ENCODE data around the gene APBA3.

Gene APBA3

DNA sequence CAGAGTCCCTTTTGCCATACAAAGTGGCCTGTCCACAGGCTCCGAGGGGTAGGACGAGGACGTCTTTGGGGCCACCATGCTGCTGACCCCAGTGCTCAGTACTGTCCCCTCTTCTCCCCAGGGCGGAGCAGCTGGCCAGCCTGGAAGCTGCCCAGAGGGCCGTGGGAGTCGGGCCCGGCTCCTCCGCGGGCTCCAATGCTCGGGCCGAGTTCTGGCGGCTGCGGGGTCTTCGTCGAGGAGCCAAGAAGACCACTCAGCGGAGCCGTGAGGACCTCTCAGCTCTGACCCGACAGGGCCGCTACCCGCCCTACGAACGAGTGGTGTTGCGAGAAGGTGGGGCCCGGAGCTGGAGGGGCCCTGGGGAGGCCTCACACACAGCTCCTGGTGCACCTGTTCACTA is 21.1 kb downstream of the APBA3 start:
- DNase-seq (ENCODE audit: low read depth), result no peak
- TF ChIP-seq, protein P1, sequence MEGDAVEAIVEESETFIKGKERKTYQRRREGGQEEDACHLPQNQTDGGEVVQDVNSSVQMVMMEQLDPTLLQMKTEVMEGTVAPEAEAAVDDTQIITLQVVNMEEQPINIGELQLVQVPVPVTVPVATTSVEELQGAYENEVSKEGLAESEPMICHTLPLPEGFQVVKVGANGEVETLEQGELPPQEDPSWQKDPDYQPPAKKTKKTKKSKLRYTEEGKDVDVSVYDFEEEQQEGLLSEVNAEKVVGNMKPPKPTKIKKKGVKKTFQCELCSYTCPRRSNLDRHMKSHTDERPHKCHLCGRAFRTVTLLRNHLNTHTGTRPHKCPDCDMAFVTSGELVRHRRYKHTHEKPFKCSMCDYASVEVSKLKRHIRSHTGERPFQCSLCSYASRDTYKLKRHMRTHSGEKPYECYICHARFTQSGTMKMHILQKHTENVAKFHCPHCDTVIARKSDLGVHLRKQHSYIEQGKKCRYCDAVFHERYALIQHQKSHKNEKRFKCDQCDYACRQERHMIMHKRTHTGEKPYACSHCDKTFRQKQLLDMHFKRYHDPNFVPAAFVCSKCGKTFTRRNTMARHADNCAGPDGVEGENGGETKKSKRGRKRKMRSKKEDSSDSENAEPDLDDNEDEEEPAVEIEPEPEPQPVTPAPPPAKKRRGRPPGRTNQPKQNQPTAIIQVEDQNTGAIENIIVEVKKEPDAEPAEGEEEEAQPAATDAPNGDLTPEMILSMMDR (IDR thresholded peaks at IDR 0.05; ENCODE audit: low read depth, low read length, missing control alignments), result no peak
- H3K4me3 ChIP-seq (ENCODE audit: low read depth, low read length), result no peak overlapping the region

DNA sequence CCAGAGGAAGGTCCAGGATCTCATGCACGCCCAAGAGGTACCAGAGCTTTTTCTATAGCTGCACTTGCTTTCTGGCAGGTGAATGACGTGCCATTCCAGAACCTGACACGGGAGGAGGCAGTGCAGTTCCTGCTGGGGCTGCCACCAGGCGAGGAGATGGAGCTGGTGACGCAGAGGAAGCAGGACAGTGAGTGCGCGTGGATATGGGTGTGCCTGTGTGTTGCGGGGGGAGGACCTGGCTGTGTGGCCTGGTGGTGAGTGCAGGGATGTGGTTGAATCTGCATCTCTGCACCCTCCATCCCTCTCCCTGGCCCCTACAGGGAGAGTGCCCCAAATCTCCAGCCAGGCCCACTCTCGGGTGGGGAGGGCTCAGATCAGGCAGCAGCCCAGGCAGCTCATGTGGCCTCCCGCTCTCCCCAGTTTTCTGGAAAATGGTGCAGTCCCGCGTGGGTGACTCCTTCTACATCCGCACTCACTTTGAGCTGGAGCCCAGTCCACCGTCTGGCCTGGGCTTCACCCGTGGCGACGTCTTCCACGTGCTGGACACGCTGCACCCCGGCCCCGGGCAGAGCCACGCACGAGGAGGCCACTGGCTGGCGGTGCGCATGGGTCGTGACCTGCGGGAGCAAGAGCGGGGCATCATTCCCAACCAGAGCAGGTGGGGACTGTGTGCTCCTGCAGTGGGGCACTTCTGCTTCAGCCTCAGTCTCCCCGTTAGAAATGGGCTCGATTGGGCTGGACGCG is 22.8 kb downstream of the APBA3 start:
- H3K4me3 ChIP-seq (ENCODE audit: low read depth, low read length), result no peak overlapping the region
- no peak for DNase-seq (ENCODE audit: low read depth)
- TF ChIP-seq, protein P1 (IDR thresholded peaks at IDR 0.05; ENCODE audit: low read depth, low read length, missing control alignments), result no peak

DNA sequence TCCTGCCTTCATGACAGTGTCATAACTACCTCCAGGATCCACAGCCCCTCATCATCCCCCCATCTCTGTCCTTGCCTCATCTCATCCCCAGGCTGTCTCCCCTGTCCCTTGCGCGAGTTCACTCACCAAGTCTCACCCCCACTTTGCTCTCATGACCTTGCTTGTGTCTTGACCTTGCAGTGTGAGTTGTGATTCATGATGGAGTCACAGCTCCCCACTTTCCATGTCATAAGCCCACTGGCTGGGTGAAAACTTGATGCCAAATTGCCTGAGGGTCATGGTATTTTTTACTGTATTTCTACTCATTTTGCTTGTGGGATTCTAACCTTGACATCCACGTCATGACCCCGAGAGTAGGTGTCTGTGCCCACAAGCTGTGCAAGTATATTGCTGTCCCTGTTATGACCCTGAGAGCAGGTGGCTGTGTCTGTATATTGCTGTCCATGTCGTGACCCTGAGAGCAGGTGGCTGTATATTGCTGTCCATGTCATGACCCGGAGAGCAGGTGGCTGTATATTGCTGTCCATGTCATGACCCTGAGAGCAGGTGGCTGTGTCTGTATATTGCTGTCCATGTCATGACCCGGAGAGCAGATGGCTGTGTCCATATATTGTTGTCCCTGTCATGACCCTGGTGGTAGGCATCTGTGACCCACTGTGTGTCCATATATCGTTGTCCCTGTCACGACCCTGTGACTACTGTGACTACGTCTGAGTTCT is 23.8 kb downstream of the APBA3 start:
- no peak for DNase-seq (ENCODE audit: low read depth)
- TF ChIP-seq, protein P1 (IDR thresholded peaks at IDR 0.05; ENCODE audit: low read depth, low read length, missing control alignments), result no peak
- H3K4me3 ChIP-seq (ENCODE audit: low read depth, low read length), result no peak overlapping the region

GRCh38 chr19:3736106-3736724 is 25.3 kb downstream of the APBA3 start:
- DNase-seq (ENCODE audit: low read depth), result no peak
- TF ChIP-seq, protein P1 (IDR thresholded peaks at IDR 0.05; ENCODE audit: low read depth, low read length, missing control alignments), result no peak
- H3K4me3 ChIP-seq (ENCODE audit: low read depth, low read length), result no peak overlapping the region

- TF ChIP-seq, protein P1 (IDR thresholded peaks at IDR 0.05; ENCODE audit: low read depth, low read length, missing control alignments), result no peak
- DNase-seq (ENCODE audit: low read depth), result no peak
- no peak overlapping the region for H3K4me3 ChIP-seq (ENCODE audit: low read depth, low read length)
Observed at GRCh38 chr19:3734310-3734600, 27.2 kb downstream of the APBA3 start.

DNA sequence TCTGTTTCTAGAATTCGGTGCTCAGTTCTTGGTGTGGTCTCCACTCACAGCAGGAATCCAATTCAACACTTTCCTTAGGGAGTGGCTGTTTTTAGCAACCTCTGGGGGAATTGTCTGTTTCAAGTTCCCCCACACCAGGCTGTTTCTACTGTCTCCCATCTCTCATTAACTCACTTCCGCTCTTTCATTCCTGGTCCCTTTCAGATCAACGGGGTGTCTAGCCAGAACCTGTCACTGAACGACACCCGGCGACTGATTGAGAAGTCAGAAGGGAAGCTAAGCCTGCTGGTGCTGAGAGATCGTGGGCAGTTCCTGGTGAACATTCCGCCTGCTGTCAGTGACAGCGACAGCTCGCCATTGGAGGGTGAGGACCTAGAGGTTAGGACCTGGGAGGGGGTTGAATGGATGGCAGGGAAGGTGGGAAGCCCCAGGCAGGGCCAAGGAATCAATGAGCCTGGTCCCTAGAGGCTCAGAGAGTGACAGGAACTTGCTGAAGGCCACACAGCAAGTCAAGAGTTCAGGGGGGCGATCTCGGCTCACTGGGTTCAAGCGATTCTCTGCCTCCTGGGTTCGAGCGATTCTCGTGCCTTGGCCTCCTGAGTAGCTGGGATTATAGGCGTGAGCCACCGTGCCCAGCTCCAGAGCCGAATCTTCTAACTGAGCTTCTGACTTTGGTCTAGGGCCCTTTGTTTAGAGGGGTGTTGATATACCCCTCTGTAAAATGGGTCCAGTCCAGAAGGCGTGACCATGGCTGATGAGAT is 27.8 kb downstream of the APBA3 start:
- DNase-seq (ENCODE audit: low read depth), result no peak
- no peak overlapping the region for H3K4me3 ChIP-seq (ENCODE audit: low read depth, low read length)
- TF ChIP-seq, protein P1 (IDR thresholded peaks at IDR 0.05; ENCODE audit: low read depth, low read length, missing control alignments), result no peak

All from GM12864 (cell line).